HL-60 (cell line): Measurements from ENCODE around the gene TUBB2A.

Experiments used
- DNase-seq, 2 experiments: peaks; one replicate each; pipeline ENCODE4 v3.0.0-alpha.2; 2010 to 2020; ENCODE audit warnings: low read depth in 1 of 2, low spot score in 1 of 2
- H3K27ac ChIP-seq: fragments of 250-450 bp; sonication (Bioruptor Pico); replicated peaks from 2 replicates; pipeline ENCODE4 v1.5.1; 2020; ENCODE audit warnings: mild to moderate bottlenecking, moderate library complexity
- H3K27me3 ChIP-seq: fragments of 250-450 bp; sonication (Bioruptor Pico); 2 replicates; pipeline ENCODE4 v1.5.1; 2021; ENCODE audit warnings: mild to moderate bottlenecking, moderate library complexity; ENCODE audit not compliant: insufficient read depth, poor library complexity, severe bottlenecking
- H3K4me3 ChIP-seq: replicated peaks from 2 replicates; pipeline ENCODE4 v1.5.1; 2011; ENCODE audit warnings: mild to moderate bottlenecking, control low read depth, low read length; ENCODE audit not compliant: insufficient read depth
- GABPA ChIP-seq: IDR thresholded peaks from 2 replicates; pipeline ENCODE4 v1.6.1; 2012; ENCODE audit warnings: low read depth
- POLR2AphosphoS5 ChIP-seq: IDR thresholded peaks from 2 replicates; pipeline ENCODE4 v1.6.1; 2012; ENCODE audit warnings: low read depth
- SPI1 ChIP-seq: IDR thresholded peaks from 2 replicates; pipeline ENCODE4 v1.6.1; 2012; ENCODE audit warnings: low read depth, mild to moderate bottlenecking, borderline replicate concordance
- TF ChIP-seq, protein P1 (sequence below): IDR thresholded peaks from 2 replicates; pipeline ENCODE4 v1.6.1; 2012; ENCODE audit warnings: low read depth; ENCODE audit not compliant: insufficient replicate concordance
- TF ChIP-seq, protein P2 (sequence below): IDR thresholded peaks from one replicate; pipeline ENCODE4 v1.5.1; 2011; ENCODE audit warnings: low read length, control low read depth, inconsistent platforms; ENCODE audit not compliant: insufficient read depth

The TUBB2A gene

DNA sequence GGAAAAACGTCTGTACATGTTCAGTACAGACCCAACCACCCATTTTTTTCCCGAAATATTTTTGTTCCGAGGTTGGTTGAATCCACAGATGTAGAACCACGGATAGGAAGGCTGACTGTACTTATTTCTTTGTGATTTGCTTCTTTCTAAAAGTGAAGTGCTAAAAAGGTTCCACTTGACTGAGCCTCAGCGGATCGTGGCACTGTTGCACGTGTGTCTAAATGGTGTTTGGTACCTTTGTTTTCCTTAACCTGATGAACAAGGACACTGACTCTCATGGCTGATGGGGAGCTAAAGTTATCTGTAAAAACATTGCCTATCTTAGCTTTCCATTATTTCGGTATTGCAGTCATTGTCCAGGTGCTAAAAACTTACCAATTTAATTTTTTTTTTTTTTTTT, 32.7 kb downstream of the TUBB2A start:
- no peak overlapping the region for H3K27ac ChIP-seq
- TF ChIP-seq POLR2AphosphoS5: no peak
- no peak for TF ChIP-seq GABPA
- no peak for TF ChIP-seq SPI1
- TF ChIP-seq, protein P1, sequence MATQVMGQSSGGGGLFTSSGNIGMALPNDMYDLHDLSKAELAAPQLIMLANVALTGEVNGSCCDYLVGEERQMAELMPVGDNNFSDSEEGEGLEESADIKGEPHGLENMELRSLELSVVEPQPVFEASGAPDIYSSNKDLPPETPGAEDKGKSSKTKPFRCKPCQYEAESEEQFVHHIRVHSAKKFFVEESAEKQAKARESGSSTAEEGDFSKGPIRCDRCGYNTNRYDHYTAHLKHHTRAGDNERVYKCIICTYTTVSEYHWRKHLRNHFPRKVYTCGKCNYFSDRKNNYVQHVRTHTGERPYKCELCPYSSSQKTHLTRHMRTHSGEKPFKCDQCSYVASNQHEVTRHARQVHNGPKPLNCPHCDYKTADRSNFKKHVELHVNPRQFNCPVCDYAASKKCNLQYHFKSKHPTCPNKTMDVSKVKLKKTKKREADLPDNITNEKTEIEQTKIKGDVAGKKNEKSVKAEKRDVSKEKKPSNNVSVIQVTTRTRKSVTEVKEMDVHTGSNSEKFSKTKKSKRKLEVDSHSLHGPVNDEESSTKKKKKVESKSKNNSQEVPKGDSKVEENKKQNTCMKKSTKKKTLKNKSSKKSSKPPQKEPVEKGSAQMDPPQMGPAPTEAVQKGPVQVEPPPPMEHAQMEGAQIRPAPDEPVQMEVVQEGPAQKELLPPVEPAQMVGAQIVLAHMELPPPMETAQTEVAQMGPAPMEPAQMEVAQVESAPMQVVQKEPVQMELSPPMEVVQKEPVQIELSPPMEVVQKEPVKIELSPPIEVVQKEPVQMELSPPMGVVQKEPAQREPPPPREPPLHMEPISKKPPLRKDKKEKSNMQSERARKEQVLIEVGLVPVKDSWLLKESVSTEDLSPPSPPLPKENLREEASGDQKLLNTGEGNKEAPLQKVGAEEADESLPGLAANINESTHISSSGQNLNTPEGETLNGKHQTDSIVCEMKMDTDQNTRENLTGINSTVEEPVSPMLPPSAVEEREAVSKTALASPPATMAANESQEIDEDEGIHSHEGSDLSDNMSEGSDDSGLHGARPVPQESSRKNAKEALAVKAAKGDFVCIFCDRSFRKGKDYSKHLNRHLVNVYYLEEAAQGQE: no peak
- TF ChIP-seq, protein P2, sequence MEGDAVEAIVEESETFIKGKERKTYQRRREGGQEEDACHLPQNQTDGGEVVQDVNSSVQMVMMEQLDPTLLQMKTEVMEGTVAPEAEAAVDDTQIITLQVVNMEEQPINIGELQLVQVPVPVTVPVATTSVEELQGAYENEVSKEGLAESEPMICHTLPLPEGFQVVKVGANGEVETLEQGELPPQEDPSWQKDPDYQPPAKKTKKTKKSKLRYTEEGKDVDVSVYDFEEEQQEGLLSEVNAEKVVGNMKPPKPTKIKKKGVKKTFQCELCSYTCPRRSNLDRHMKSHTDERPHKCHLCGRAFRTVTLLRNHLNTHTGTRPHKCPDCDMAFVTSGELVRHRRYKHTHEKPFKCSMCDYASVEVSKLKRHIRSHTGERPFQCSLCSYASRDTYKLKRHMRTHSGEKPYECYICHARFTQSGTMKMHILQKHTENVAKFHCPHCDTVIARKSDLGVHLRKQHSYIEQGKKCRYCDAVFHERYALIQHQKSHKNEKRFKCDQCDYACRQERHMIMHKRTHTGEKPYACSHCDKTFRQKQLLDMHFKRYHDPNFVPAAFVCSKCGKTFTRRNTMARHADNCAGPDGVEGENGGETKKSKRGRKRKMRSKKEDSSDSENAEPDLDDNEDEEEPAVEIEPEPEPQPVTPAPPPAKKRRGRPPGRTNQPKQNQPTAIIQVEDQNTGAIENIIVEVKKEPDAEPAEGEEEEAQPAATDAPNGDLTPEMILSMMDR: no peak

DNA sequence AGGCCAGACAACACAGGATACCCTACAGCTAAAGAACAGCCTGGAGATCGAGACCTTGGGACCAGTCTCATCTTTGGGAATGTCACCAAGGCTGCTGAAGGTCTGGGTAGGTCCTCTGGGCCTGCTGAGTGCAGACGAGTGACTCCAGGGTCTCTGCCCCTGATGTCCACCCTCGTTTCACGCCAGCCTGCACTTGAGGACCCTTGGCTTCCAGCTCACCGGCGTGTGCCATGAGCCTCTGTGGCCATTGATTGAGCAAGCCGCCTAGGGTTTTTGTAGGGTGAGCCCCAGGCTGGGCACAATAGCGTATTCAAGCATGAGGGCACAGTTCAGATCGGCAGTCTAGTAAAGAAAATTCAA, 34.5 kb downstream of the TUBB2A start:
- DNase-seq: no peak
- no peaks in the 10 kb centered on the region for H3K27me3 ChIP-seq
- H3K27ac ChIP-seq: no peak overlapping the region
- TF ChIP-seq SPI1: no peak
- H3K4me3 ChIP-seq: no peak overlapping the region

More for the DNA sequence above, 32.7 kb downstream of the TUBB2A start:
- H3K4me3 ChIP-seq: no peak overlapping the region
- DNase-seq: no peak
- no peaks in the 10 kb centered on the region for H3K27me3 ChIP-seq

DNA sequence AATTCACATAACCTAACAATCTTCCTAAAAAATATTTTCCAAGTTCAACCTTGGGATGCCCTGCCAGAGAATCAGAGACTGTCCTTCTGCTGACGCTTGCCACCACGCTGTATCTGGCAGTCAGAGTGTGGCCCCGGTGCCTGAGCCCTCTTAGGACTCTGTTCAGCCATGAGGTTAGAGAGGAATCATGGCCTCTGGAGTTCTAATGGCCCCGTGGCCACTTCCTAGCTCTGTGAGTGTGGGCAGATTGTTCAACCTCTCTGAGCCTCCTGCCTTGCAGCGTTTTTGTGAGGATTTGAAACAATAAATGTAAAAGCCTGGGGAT, 36.6 kb downstream of the TUBB2A start:
- TF ChIP-seq GABPA (no peak), SPI1 (no peak), POLR2AphosphoS5 (no peak)
- TF ChIP-seq, protein P1: no peak
- TF ChIP-seq, protein P2: no peak
- no peaks in the 10 kb centered on the region for H3K27me3 ChIP-seq
- DNase-seq: no peak
- H3K27ac ChIP-seq: no peak overlapping the region
- no peak overlapping the region for H3K4me3 ChIP-seq

DNA sequence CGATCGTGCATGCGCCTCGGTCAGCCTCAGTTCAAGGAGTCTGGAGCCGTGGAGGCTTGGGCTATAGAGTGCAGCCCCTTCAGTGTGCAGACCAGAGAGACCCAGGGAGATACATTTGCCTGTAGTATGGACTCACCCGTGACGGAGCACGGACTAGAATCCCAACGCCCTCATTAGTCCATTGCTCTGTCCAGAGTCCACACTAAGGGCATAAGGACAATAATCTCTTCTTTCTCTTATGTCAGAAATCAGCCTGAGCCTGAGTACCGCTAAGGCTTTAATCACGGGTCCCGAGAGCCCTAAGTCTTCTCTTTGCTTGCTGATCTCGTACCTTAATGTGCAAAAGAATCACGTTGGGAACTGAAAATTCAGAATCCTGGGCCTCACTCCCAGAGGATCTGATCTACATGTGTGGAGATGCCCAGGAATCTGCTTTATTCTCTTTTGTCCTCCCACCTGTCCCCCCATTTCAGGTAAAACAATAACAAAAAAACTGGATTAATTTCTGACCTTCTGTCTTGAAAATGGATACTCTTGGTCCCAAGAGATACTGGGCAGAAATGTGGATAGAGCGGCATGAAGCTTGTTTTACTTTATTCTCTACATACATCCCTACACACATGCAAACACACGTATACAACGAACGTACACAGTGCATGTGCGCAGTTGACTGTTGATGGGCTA, 38.2 kb downstream of the TUBB2A start:
- Histone ChIP-seq H3K27me3 (no peaks in the 10 kb centered on the region), H3K4me3 (peak overlapping the region; percentile 80), H3K27ac (no peak overlapping the region)
- DNase-seq: no peak
- TF ChIP-seq SPI1: no peak
- TF ChIP-seq POLR2AphosphoS5: no peak

DNA sequence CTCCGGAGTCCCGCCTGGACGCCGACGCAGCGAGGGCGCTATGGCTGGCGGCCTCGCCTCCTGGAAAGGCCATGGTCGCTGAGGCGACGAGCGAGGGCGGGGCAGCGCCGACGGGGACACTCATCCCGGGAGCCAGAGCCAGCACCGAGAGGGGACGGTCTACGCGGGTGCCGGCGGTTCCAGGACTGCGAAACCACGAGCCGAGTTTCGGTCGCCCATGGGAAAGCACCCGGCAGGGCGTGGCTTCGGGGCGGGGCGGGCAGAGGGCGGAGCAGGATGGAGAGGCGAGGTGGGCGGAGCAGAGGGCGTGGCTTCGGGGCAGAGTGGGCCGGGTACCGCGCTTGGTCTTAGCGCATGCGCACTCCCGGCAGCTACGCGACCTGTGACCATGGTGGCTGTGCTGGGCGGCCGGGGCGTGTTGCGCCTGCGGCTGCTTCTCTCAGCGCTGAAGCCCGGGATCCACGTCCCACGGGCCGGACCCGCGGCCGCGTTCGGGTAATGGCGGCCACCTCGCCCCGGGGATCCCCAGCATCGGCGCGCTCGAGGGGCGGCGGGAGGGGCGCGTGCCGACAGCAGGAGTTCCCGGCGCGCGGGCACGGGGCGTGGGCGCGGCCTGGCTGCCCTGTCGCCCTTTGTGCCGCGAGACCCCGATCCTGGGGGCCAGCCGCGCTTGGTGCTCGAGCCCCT, 38.8 kb downstream of the TUBB2A start, which contains the start of gene BPHL:
TSS of gene BPHL (plus strand) at position 359 of the 687 bp plus-strand sequence. CDS start at position 389, 30 bp downstream.
- Histone ChIP-seq H3K27me3 (no peaks in the 10 kb centered on the region), H3K4me3 (peak within 1 kb of the TSS; percentile 80), H3K27ac (peak within 1 kb of the TSS; percentile 73)
- DNase-seq: peak; percentile 87 to 95
- TF ChIP-seq, protein P2: no peak
- TF ChIP-seq, protein P1: no peak
- TF ChIP-seq GABPA: no peak
- TF ChIP-seq POLR2AphosphoS5: peak; percentile 57; the same call in 1 of the 2 replicates
- no peak for TF ChIP-seq SPI1
